Upper lobe of left lung (tissue), 6 donors: ENCODE measurements around the gene CD300A. TPM values are rescaled to one million over a fixed set of nuclear protein-coding genes. Genes with fewer than 3 reads are reported as not detected.

Experiments used
- ATAC-seq, 2 donors: fragments of 200-7000 bp; cut with Tn5 transposase; one replicate each; pipeline ENCODE4 v1.9.1; 2022; ENCODE audit warnings: mild to moderate bottlenecking in 2 of 2, moderate library complexity in 2 of 2; ENCODE audit not compliant: low FRiP score in 2 of 2
- DNase-seq, 2 donors: peaks; one replicate each; pipeline ENCODE4 v3.0.0-alpha.2; 2019 to 2020
- H3K27ac ChIP-seq, 4 donors: fragments of 200-600 bp; sonication (generic); one replicate each; pipeline ENCODE4 v1.5.1; 2016 to 2019
- H3K27me3 ChIP-seq, 4 donors: fragments of 200-600 bp; sonication (generic); one replicate each; pipeline ENCODE4 v1.5.1; 2017 to 2019
- H3K36me3 ChIP-seq, 4 donors: fragments of 200-600 bp; sonication (generic); one replicate each; pipeline ENCODE4 v1.5.1; 2016 to 2019
- H3K4me1 ChIP-seq, 4 donors: fragments of 200-600 bp; sonication (generic); one replicate each; pipeline ENCODE4 v1.5.1; 2018 to 2019
- H3K4me3 ChIP-seq, 4 donors: fragments of 200-600 bp; sonication (generic); one replicate each; pipeline ENCODE4 v1.5.1; 2017 to 2019; ENCODE audit warnings: mild to moderate bottlenecking in 2 of 4, moderate library complexity in 1 of 4
- H3K9me3 ChIP-seq, 4 donors: fragments of 200-600 bp; sonication (generic); one replicate each; pipeline ENCODE4 v1.5.1; 2018 to 2019
- CTCF ChIP-seq, 6 experiments: fragments of 450-650 bp in 4 of 6; fragments of 200-600 bp in 2 of 6; sonication (generic) in 2 of 6; IDR thresholded peaks; one replicate each; pipeline ENCODE4 v1.5.1; 2016 to 2019; ENCODE audit warnings: antibody characterized with exemption in 6 of 6
- EP300 ChIP-seq, 4 donors: sonication (generic); formaldehyde crosslinking; IDR thresholded peaks; one replicate each; pipeline ENCODE4 v1.5.1; 2017; ENCODE audit warnings: antibody characterized with exemption in 4 of 4, control low read depth in 2 of 4
- POLR2A ChIP-seq, 4 donors: fragments of 450-650 bp; IDR thresholded peaks; one replicate each; pipeline ENCODE4 v1.5.1; 2016 to 2017; ENCODE audit warnings: antibody characterized with exemption in 4 of 4, mild to moderate bottlenecking in 2 of 4
- POLR2AphosphoS5 ChIP-seq, 2 donors: sonication (generic); formaldehyde crosslinking; IDR thresholded peaks; one replicate each; pipeline ENCODE4 v1.5.1; 2017; ENCODE audit warnings: antibody characterized with exemption in 2 of 2
- WGBS, 2 donors: methylation state at CpG; one replicate each; pipeline ENCODE4 v1.1.5; 2017 to 2018; 5-methylcytosine and 5-hydroxymethylcytosine counted together
- total RNA-seq, 6 donors: library from RNA; depleted of rRNA in 4 of 6; stranded (reverse); fragments of >200 nt in 4 of 6; gene quantifications; one replicate each; pipeline versions ENCODE4 v1.1.0 to v1.2.1, GENCODE V29; 2016 to 2021
- donor health status: DM: no; HTN: no; CAD: no; lungs with moderate emphysema.
- donor health status: DM: no; HTN: yes; CAD: no; lungs with severe emphysema.

Gene CD300A
- total RNA-seq, 6 donors from 2014 or later = 10.7 to 26.5 (median 18.0) TPM

- TF ChIP-seq CTCF (IDR thresholded peaks at IDR 0.05) = peak in 1 of 6 experiments; percentile 52
- TF ChIP-seq POLR2A (IDR thresholded peaks at IDR 0.05) = no peak
- H3K27ac ChIP-seq = peak overlapping the region; percentile 65 to 87 (median 84)
- DNase-seq = no peak
- H3K4me1 ChIP-seq = peaks cover 27 to 39% (median 35%) of the 10 kb centered on the region in 4 donors
- H3K4me3 ChIP-seq = peak overlapping the region; percentile 33 to 51 (median 43)
- no peaks in the 10 kb centered on the region for H3K9me3 ChIP-seq
- H3K27me3 ChIP-seq = no peaks in the 10 kb centered on the region
- peak in 1 of 2 donors; percentile 97 for ATAC-seq
- WGBS, 2 donors = 7 to 60% methylated on average over 1 to 31 of the region's 43 CpGs
- peaks cover 0 to under 1% (median 0%) of the 10 kb centered on the region in 4 donors for H3K36me3 ChIP-seq
These were observed 12.7 kb upstream of the CD300A start for GRCh38 chr17:74453665-74454196.

- H3K27me3 ChIP-seq = no peaks in the 10 kb centered on the region
- peak overlapping the region; percentile 65 to 87 (median 84) for H3K27ac ChIP-seq
- H3K9me3 ChIP-seq = no peaks in the 10 kb centered on the region
- peaks cover 27 to 39% (median 35%) of the 10 kb centered on the region in 4 donors for H3K4me1 ChIP-seq
- ATAC-seq = peak; percentile 66 to 94
- DNase-seq = peak; percentile 96 to 98
- H3K4me3 ChIP-seq = peak overlapping the region; percentile 13 to 51 (median 43)
- no peaks in the 10 kb centered on the region for H3K36me3 ChIP-seq
- 1 to 18% methylated on average over 13 to 15 of the region's 40 CpGs for WGBS, 2 donors
- TF ChIP-seq POLR2AphosphoS5 (IDR thresholded peaks at IDR 0.05) (peak in 1 of 2 donors; percentile 76), CTCF (IDR thresholded peaks at IDR 0.05) (peak in 5 of 6 experiments; percentile 31 to 53 (median 46)), EP300 (IDR thresholded peaks at IDR 0.05) (peak in 1 of 4 donors; percentile 12), POLR2A (IDR thresholded peaks at IDR 0.05) (peak in 2 of 4 donors; percentile 27 to 76)
These were observed 12.0 kb upstream of the CD300A start for GRCh38 chr17:74454197-74455024.

- no peaks in the 10 kb centered on the region for H3K9me3 ChIP-seq
- ATAC-seq = no peak
- WGBS, 2 donors = 71 to 76% methylated on average over 11 to 15 of the region's 15 CpGs
- H3K36me3 ChIP-seq = no peaks in the 10 kb centered on the region
- peak overlapping the region; percentile 65 to 87 (median 84) for H3K27ac ChIP-seq
- DNase-seq = no peak
- no peak overlapping the region for H3K4me3 ChIP-seq
- TF ChIP-seq CTCF (IDR thresholded peaks at IDR 0.05) (no peak), POLR2AphosphoS5 (IDR thresholded peaks at IDR 0.05) (no peak), POLR2A (IDR thresholded peaks at IDR 0.05) (no peak), EP300 (IDR thresholded peaks at IDR 0.05) (no peak)
- no peaks in the 10 kb centered on the region for H3K27me3 ChIP-seq
- peaks cover 27 to 39% (median 35%) of the 10 kb centered on the region in 4 donors for H3K4me1 ChIP-seq
These were observed 11.3 kb upstream of the CD300A start for GRCh38 chr17:74455025-74455545.

GRCh38 chr17:74455821-74456220 lies 10.6 kb upstream of the CD300A start:
- H3K4me3 ChIP-seq = no peak overlapping the region
- no peaks in the 10 kb centered on the region for H3K9me3 ChIP-seq
- no peaks in the 10 kb centered on the region for H3K36me3 ChIP-seq
- 85 to 91% methylated on average over 5 of the region's 5 CpGs for WGBS, 2 donors
- no peak overlapping the region for H3K27ac ChIP-seq
- ATAC-seq = no peak
- peaks cover 27 to 39% (median 35%) of the 10 kb centered on the region in 4 donors for H3K4me1 ChIP-seq
- no peaks in the 10 kb centered on the region for H3K27me3 ChIP-seq
- no peak for DNase-seq
- TF ChIP-seq CTCF (IDR thresholded peaks at IDR 0.05) = no peak
- no peak for TF ChIP-seq EP300 (IDR thresholded peaks at IDR 0.05)
- no peak for TF ChIP-seq POLR2AphosphoS5 (IDR thresholded peaks at IDR 0.05)
- TF ChIP-seq POLR2A (IDR thresholded peaks at IDR 0.05) = no peak
